GM18873 (cell line): ENCODE measurements around the gene ACTG2.
A peak's percentile ranks its signal among the peaks of the same experiment; 100 is the strongest.

ENCODE experiments used
- ATAC-seq: cut with Tn5 transposase; IDR thresholded peaks from one replicate; pipeline ENCODE4 v1.9.1; 2021; ENCODE audit warnings: mild to moderate bottlenecking, moderate library complexity, moderate number of reproducible peaks; ENCODE audit not compliant: unreplicated experiment, low FRiP score

The ACTG2 gene

GRCh38 chr2:73962798-73963197 is 70.0 kb downstream of the ACTG2 start:
- no peak for ATAC-seq

GRCh38 chr2:73963385-73964120 is 70.7 kb downstream of the ACTG2 start:
- peak; percentile 60 for ATAC-seq

GRCh38 chr2:73964223-73964622 is 71.4 kb downstream of the ACTG2 start:
- ATAC-seq: no peak

- no peak for ATAC-seq
These were observed 72.2 kb downstream of the ACTG2 start for GRCh38 chr2:73965053-73965452.

- no peak for ATAC-seq
These were observed 75.6 kb downstream of the ACTG2 start for GRCh38 chr2:73968357-73968937.

GRCh38 chr2:73969356-73969755 is 76.5 kb downstream of the ACTG2 start:
- ATAC-seq: no peak
